ENCODE results near the gene ZBTB16.

GRCh38 chr11:114134870-114135269 is 75.4 kb downstream of the ZBTB16 start:
- TF ChIP-seq CTCF (IDR thresholded peaks at IDR 0.05) (no peak), POLR2A (IDR thresholded peaks at IDR 0.05) (no peak)

Data from adrenal gland (tissue), 5 donors.